Measurements from ENCODE around the gene CACHD1.

- TF ChIP-seq CTCF (IDR thresholded peaks at IDR 0.05; ENCODE audit: insufficient read depth, low read length) (no peak), GABPA (IDR thresholded peaks at IDR 0.05; ENCODE audit: low read depth) (no peak), POLR2AphosphoS5 (IDR thresholded peaks at IDR 0.05; ENCODE audit: low read depth) (no peak), REST (IDR thresholded peaks at IDR 0.05; ENCODE audit: insufficient replicate concordance, low read depth) (no peak)
These were observed 94.1 kb downstream of the CACHD1 start for GRCh38 chr1:64563958-64564565.

All from HL-60 (cell line).